ENCODE results near the gene TERT. TPM values are rescaled to one million over a fixed set of nuclear protein-coding genes. Genes with fewer than 3 reads are reported as not detected.

TERT gene
- total and polyA plus RNA-seq, 2 of the 4 experiments (the other 2 are of a cell fraction) = not detected

DNA sequence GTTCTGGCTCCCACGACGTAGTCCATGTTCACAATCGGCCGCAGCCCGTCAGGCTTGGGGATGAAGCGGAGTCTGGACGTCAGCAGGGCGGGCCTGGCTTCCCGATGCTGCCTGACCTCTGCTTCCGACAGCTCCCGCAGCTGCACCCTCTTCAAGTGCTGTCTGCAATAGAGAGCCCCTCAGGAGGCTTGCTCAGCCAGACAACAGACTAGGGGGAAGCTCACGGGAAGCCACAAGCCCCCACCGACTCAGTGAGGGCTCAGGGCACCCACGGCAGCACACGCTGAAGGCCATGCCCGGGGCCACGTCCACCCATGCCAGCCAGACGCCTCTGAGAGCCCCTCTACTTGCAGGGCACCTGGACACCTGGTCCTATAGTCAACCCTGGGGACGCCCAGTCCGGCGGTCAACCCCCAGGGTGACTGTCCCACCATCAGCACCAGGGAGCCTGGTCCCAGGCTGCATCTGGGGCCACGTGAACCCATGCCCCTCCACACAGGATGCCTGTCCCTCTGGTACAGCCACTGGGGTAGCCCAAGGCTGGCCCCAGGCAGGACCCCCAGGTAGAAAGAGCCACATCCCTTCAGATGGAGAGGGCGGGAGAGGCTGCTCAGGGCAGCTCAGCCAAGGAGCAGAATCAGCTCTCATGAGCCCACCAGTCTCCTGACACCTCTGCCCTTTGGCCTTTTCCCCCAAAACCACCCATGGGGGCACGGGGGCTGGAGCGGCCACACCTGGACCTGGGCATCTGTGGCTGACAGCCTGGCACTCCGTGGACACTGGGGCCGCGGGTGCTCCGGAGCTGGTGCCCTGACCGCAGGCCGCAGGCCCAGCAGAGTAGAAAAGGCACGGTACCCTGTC is 14.5 kb downstream of the TERT start:
- Histone ChIP-seq H2BK20ac (ENCODE audit: low read depth, low read length) (no peak overlapping the region), H3K56ac (ENCODE audit: extremely low read depth, insufficient read depth, low read length) (no peak overlapping the region), H3K14ac (replicated peaks; ENCODE audit: low read depth, low read length) (no peak overlapping the region), H3K79me1 (ENCODE audit: low read depth in 1 of 2, low read length in 2 of 2) (no peaks in the 10 kb centered on the region), H2BK15ac (ENCODE audit: low read depth, low read length) (no peak overlapping the region), H3K36me3 (ENCODE audit: control insufficient read depth, insufficient read depth, low read length) (no peaks in the 10 kb centered on the region), H2AK5ac (ENCODE audit: low read depth, low read length) (no peak overlapping the region), H4K91ac (ENCODE audit: insufficient read depth, low read depth, low read length) (no peak overlapping the region), H3K9me3 (ENCODE audit: control insufficient read depth, insufficient read depth, low read length) (peaks cover 22% of the 10 kb centered on the region), H4K8ac (ENCODE audit: low read depth in 2 of 2, low read length in 2 of 2) (no peak overlapping the region), H2BK5ac (ENCODE audit: low read depth, low read length, poor library complexity, severe bottlenecking) (no peak overlapping the region), H4K5ac (ENCODE audit: low read depth, low read length) (no peak overlapping the region), H3K4me1 (ENCODE audit: control insufficient read depth, insufficient read depth, low read length) (no peaks in the 10 kb centered on the region), H4K20me1 (ENCODE audit: insufficient read depth, low read length) (no peaks in the 10 kb centered on the region), H3K4ac (ENCODE audit: low read depth, low read length) (no peak overlapping the region), H3K9ac (ENCODE audit: low read depth, low read length) (no peak overlapping the region), H2AK9ac (replicated peaks; ENCODE audit: low read depth, low read length, poor library complexity) (peak overlapping the region; percentile 16), H2AFZ (replicated peaks; ENCODE audit: low read length, poor library complexity) (no peak overlapping the region), H3K4me2 (ENCODE audit: low read depth, low read length) (no peak overlapping the region), H3K27ac (ENCODE audit: insufficient read depth, low read length) (no peak overlapping the region), H3K23ac (ENCODE audit: low read depth, low read length) (no peak overlapping the region), H3K27me3 (ENCODE audit: control insufficient read depth, insufficient read depth, low read length) (no peaks in the 10 kb centered on the region), H3K18ac (ENCODE audit: low read depth, low read length) (no peak overlapping the region), H3K9me1 (ENCODE audit: insufficient read depth, low read length) (no peaks in the 10 kb centered on the region), H3K4me3 (ENCODE audit: insufficient read depth, low read depth, low read length) (no peak overlapping the region), H2BK120ac (ENCODE audit: low read depth, low read length) (no peak overlapping the region)
- ATAC-seq (ENCODE audit: low read depth) = no peak
- intact Hi-C loops (cut with micrococcal nuclease) (no loop called here), dilution Hi-C loops (cut with HindIII; ENCODE audit: low sequenced_read_pairs, unreplicated experiment) (no loop called here), in situ Hi-C loops (cut with MboI; ENCODE audit: low sequenced_read_pairs) (no loop called here)
- ChIA-PET CTCF (no interaction called here), POLR2A (ENCODE audit: unreplicated experiment) (no interaction called here)
- BruUV-seq (replicated peaks) = no TSS peak
- no peak for DNase-seq
- WGBS, 2 experiments (ENCODE audit: extremely low coverage in 2 of 2, insufficient read length in 1 of 2) = 71% methylated on average over 21 of the region's 32 CpGs; no CpG with 5 or more reads in 1 of the 2 experiments
- TF ChIP-seq RCOR1 (IDR thresholded peaks at IDR 0.05; ENCODE audit: insufficient replicate concordance, low read length) = no peak
- no peak for TF ChIP-seq CEBPB (IDR thresholded peaks at IDR 0.05; ENCODE audit: low read depth, low read length)
- TF ChIP-seq MAZ (IDR thresholded peaks at IDR 0.05; ENCODE audit: borderline replicate concordance, low read depth, low read length) = no peak
- TF ChIP-seq SMC3 (IDR thresholded peaks at IDR 0.05; ENCODE audit: low read depth, low read length) = no peak
- TF ChIP-seq, protein P1, sequence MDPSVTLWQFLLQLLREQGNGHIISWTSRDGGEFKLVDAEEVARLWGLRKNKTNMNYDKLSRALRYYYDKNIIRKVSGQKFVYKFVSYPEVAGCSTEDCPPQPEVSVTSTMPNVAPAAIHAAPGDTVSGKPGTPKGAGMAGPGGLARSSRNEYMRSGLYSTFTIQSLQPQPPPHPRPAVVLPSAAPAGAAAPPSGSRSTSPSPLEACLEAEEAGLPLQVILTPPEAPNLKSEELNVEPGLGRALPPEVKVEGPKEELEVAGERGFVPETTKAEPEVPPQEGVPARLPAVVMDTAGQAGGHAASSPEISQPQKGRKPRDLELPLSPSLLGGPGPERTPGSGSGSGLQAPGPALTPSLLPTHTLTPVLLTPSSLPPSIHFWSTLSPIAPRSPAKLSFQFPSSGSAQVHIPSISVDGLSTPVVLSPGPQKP (IDR thresholded peaks at IDR 0.05; ENCODE audit: borderline replicate concordance, low read depth, low read length) = no peak
- TF ChIP-seq POLR2A (IDR thresholded peaks at IDR 0.05; ENCODE audit: low read depth, low read length) = no peak
- no peak for TF ChIP-seq NFE2L2 (IDR thresholded peaks at IDR 0.05; ENCODE audit: low read depth, low read length)
- no peak for TF ChIP-seq MAFK (IDR thresholded peaks at IDR 0.05; ENCODE audit: low read depth, low read length)
- TF ChIP-seq, protein P2, sequence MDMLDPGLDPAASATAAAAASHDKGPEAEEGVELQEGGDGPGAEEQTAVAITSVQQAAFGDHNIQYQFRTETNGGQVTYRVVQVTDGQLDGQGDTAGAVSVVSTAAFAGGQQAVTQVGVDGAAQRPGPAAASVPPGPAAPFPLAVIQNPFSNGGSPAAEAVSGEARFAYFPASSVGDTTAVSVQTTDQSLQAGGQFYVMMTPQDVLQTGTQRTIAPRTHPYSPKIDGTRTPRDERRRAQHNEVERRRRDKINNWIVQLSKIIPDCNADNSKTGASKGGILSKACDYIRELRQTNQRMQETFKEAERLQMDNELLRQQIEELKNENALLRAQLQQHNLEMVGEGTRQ (IDR thresholded peaks at IDR 0.05; ENCODE audit: low read depth, low read length) = no peak
- TF ChIP-seq RAD21 (IDR thresholded peaks at IDR 0.05; ENCODE audit: low read length) = no peak
- no peak for TF ChIP-seq RFX5 (IDR thresholded peaks at IDR 0.05; ENCODE audit: low read depth, low read length)
- no peak for TF ChIP-seq MXI1 (IDR thresholded peaks at IDR 0.05; ENCODE audit: borderline replicate concordance, low read depth, low read length)
- TF ChIP-seq BHLHE40 (IDR thresholded peaks at IDR 0.05; ENCODE audit: low read depth, low read length) = no peak
- TF ChIP-seq FOS (IDR thresholded peaks at IDR 0.05; ENCODE audit: low read depth, low read length) = no peak
- TF ChIP-seq, protein P3, sequence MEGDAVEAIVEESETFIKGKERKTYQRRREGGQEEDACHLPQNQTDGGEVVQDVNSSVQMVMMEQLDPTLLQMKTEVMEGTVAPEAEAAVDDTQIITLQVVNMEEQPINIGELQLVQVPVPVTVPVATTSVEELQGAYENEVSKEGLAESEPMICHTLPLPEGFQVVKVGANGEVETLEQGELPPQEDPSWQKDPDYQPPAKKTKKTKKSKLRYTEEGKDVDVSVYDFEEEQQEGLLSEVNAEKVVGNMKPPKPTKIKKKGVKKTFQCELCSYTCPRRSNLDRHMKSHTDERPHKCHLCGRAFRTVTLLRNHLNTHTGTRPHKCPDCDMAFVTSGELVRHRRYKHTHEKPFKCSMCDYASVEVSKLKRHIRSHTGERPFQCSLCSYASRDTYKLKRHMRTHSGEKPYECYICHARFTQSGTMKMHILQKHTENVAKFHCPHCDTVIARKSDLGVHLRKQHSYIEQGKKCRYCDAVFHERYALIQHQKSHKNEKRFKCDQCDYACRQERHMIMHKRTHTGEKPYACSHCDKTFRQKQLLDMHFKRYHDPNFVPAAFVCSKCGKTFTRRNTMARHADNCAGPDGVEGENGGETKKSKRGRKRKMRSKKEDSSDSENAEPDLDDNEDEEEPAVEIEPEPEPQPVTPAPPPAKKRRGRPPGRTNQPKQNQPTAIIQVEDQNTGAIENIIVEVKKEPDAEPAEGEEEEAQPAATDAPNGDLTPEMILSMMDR (conservative IDR thresholded peaks at IDR 0.05; ENCODE audit: low read depth, low read length) = no peak
